ENCODE results near the gene HECW1. TPM values are rescaled to one million over a fixed set of nuclear protein-coding genes. Genes with fewer than 3 reads are reported as not detected.

The HECW1 gene
- polyA plus RNA-seq, 2 of the 4 experiments (the other 2 are of a cell fraction) = 11.3 TPM

DNA sequence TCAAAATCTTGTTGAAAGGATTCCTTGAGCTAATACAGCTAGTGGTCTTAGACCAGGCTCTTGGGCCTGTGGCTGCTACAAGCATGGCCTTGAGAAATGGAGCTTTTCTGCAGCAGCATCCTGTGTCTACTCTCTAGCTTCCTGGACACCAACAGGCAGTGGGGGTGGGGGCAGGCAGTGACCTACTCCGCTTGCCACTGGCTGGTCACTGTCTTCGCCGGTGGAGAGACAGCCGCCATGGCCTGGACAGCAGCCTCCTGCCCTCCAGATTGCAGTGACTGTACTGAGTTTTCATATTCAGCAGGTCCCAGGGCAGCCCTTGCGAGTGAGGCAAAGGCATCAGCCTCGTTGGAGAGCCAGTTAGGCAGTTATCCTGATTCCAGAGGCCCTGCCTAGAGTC lies 204.6 kb downstream of the HECW1 start:
- Histone ChIP-seq H3K27ac (no peak overlapping the region), H3K4me2 (no peak overlapping the region), H3K4me1 (no peaks in the 10 kb centered on the region), H3K4me3 (no peak overlapping the region), H3K9me3 (no peaks in the 10 kb centered on the region)
- TF ChIP-seq EHF (CRISPR knock-in tag; IDR thresholded peaks at IDR 0.05) = no peak
- no peak for TF ChIP-seq MYC (IDR thresholded peaks at IDR 0.05; ENCODE audit: borderline replicate concordance, low read length)
- no peak for TF ChIP-seq POLR2AphosphoS2 (conservative IDR thresholded peaks at IDR 0.05; ENCODE audit: low read length)
- TF ChIP-seq ESRRA (IDR thresholded peaks at IDR 0.05; ENCODE audit: borderline replicate concordance, low read length) = no peak
- TF ChIP-seq PHF8 (IDR thresholded peaks at IDR 0.05; ENCODE audit: borderline replicate concordance, low read depth) = no peak
- no peak for TF ChIP-seq CEBPB (IDR thresholded peaks at IDR 0.05)
- TF ChIP-seq, protein P1, sequence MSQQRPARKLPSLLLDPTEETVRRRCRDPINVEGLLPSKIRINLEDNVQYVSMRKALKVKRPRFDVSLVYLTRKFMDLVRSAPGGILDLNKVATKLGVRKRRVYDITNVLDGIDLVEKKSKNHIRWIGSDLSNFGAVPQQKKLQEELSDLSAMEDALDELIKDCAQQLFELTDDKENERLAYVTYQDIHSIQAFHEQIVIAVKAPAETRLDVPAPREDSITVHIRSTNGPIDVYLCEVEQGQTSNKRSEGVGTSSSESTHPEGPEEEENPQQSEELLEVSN (IDR thresholded peaks at IDR 0.05; ENCODE audit: borderline replicate concordance, low read depth) = no peak
- TF ChIP-seq HOXB5 (CRISPR knock-in tag; IDR thresholded peaks at IDR 0.05) = no peak
- no peak for DNase-seq (ENCODE audit: low read depth in 1 of 2, low spot score in 1 of 2)
- no peak for ATAC-seq
- FAIRE-seq = no peak
- POLR2A ChIA-PET = no interaction called here
- 85% methylated on average over 5 of the region's 6 CpGs for WGBS (ENCODE audit: missing lambda C conversion rate)
- CTCF ChIA-PET = interaction anchor here (1.2 kb wide), 1 partner anchor 376 kb away, joined by 3 read pairs; no protein-coding TSS in a partner anchor

GRCh38 chr7:43318188-43318770 lies 205.8 kb downstream of the HECW1 start:
- WGBS (ENCODE audit: missing lambda C conversion rate) = 79% methylated on average over 3 of the region's 3 CpGs
- no peak for FAIRE-seq
- H3K27ac ChIP-seq = no peak overlapping the region
- H3K4me1 ChIP-seq = no peaks in the 10 kb centered on the region
- TF ChIP-seq KDM1A (IDR thresholded peaks at IDR 0.05; ENCODE audit: low read depth) = no peak
- TF ChIP-seq RAD21 (conservative IDR thresholded peaks at IDR 0.05 in 1 of 2, IDR thresholded peaks at IDR 0.05 in 1 of 2) = no peak
- no peak for TF ChIP-seq MAFK (IDR thresholded peaks at IDR 0.05; ENCODE audit: partially characterized antibody)
- TF ChIP-seq HOXA7 (CRISPR knock-in tag; IDR thresholded peaks at IDR 0.05) = no peak
- no peak for TF ChIP-seq CHD4 (IDR thresholded peaks at IDR 0.05; ENCODE audit: borderline replicate concordance)
- TF ChIP-seq, protein P2, sequence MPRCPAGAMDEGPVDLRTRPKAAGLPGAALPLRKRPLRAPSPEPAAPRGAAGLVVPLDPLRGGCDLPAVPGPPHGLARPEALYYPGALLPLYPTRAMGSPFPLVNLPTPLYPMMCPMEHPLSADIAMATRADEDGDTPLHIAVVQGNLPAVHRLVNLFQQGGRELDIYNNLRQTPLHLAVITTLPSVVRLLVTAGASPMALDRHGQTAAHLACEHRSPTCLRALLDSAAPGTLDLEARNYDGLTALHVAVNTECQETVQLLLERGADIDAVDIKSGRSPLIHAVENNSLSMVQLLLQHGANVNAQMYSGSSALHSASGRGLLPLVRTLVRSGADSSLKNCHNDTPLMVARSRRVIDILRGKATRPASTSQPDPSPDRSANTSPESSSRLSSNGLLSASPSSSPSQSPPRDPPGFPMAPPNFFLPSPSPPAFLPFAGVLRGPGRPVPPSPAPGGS (IDR thresholded peaks at IDR 0.05) = no peak
- TF ChIP-seq, protein P3, sequence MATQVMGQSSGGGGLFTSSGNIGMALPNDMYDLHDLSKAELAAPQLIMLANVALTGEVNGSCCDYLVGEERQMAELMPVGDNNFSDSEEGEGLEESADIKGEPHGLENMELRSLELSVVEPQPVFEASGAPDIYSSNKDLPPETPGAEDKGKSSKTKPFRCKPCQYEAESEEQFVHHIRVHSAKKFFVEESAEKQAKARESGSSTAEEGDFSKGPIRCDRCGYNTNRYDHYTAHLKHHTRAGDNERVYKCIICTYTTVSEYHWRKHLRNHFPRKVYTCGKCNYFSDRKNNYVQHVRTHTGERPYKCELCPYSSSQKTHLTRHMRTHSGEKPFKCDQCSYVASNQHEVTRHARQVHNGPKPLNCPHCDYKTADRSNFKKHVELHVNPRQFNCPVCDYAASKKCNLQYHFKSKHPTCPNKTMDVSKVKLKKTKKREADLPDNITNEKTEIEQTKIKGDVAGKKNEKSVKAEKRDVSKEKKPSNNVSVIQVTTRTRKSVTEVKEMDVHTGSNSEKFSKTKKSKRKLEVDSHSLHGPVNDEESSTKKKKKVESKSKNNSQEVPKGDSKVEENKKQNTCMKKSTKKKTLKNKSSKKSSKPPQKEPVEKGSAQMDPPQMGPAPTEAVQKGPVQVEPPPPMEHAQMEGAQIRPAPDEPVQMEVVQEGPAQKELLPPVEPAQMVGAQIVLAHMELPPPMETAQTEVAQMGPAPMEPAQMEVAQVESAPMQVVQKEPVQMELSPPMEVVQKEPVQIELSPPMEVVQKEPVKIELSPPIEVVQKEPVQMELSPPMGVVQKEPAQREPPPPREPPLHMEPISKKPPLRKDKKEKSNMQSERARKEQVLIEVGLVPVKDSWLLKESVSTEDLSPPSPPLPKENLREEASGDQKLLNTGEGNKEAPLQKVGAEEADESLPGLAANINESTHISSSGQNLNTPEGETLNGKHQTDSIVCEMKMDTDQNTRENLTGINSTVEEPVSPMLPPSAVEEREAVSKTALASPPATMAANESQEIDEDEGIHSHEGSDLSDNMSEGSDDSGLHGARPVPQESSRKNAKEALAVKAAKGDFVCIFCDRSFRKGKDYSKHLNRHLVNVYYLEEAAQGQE (IDR thresholded peaks at IDR 0.05) = no peak
- TF ChIP-seq EHF (CRISPR knock-in tag; IDR thresholded peaks at IDR 0.05) = no peak
- TF ChIP-seq, protein P4, sequence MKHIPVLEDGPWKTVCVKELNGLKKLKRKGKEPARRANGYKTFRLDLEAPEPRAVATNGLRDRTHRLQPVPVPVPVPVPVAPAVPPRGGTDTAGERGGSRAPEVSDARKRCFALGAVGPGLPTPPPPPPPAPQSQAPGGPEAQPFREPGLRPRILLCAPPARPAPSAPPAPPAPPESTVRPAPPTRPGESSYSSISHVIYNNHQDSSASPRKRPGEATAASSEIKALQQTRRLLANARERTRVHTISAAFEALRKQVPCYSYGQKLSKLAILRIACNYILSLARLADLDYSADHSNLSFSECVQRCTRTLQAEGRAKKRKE (CRISPR knock-in tag; IDR thresholded peaks at IDR 0.05; ENCODE audit: low read depth) = no peak
- no peak for TF ChIP-seq CTCF (IDR thresholded peaks at IDR 0.05)
- TF ChIP-seq SMC3 (IDR thresholded peaks at IDR 0.05) = no peak
- no peak for TF ChIP-seq NR3C1 (IDR thresholded peaks at IDR 0.05)
- no peak for TF ChIP-seq ZC3H11A (IDR thresholded peaks at IDR 0.05)
- no peak overlapping the region for H3K4me2 ChIP-seq
- no peak for ATAC-seq
- no peak for DNase-seq (ENCODE audit: low read depth in 1 of 2, low spot score in 1 of 2)
- ChIA-PET CTCF (interaction anchor here (1.0 to 1.6 kb wide), 2 partner anchors 57 to 382 kb away, joined by 3 read pairs; no protein-coding TSS in a partner anchor), POLR2A (no interaction called here)
- no peak overlapping the region for H3K4me3 ChIP-seq
- H3K9me3 ChIP-seq = no peaks in the 10 kb centered on the region
